Right lobe of liver (tissue), 4 donors: ENCODE data around the gene VGLL3.

Experiments
- POLR2A ChIP-seq: fragments of 450-650 bp; IDR thresholded peaks from one replicate; pipeline ENCODE4 v1.6.1; 2017; ENCODE audit warnings: antibody characterized with exemption, mild to moderate bottlenecking
- TF ChIP-seq, protein P1 (sequence below), 4 donors: fragments of 200-600 bp in 3 of 4; fragments of 450-650 bp in 1 of 4; IDR thresholded peaks; one replicate each; pipeline versions ENCODE4 v1.5.1 to v1.8.0; 2016 to 2022; ENCODE audit warnings: antibody characterized with exemption in 4 of 4, mild to moderate bottlenecking in 2 of 4
- donor health status: DM: no; HTN: no; CAD: no.
- donor health status: DM: no; HTN: no; CAD: no.
- donor health status: DM: no; HTN: yes; CAD: no.

DNA sequence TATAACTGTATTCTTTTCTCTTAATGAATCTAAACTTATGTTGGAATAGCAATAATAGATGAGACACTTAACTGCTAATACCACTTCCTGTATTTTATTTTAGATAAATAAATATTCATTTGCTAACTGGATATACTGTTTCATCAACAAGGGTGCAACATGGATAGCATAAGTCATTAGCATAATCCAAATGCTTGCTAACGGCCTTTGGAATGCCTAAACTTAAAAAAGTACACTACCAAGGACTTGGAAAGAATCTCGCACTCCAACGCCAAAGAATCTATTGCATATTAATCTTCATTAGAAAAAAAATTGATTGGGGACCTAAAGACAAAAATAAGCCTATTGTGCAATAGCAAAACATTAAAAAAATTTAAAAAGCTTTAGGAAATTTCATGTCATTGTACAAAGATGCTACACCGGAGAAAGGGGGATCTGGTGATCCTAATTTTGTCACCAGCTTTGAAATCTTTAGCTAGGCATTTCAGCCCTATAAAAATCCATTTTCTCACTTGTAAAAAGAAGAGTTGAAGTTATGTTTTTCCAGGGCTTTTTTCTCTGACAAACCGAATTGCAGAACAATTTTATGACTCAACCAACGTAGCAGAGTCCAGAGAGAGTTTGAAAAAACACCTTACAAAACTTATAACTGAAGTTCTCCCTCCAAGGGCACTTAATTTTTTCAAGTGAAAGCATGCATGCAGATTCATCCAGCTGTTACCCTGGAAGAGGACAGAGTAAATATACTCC, 4.1 kb downstream of the VGLL3 start:
- TF ChIP-seq, protein P1, sequence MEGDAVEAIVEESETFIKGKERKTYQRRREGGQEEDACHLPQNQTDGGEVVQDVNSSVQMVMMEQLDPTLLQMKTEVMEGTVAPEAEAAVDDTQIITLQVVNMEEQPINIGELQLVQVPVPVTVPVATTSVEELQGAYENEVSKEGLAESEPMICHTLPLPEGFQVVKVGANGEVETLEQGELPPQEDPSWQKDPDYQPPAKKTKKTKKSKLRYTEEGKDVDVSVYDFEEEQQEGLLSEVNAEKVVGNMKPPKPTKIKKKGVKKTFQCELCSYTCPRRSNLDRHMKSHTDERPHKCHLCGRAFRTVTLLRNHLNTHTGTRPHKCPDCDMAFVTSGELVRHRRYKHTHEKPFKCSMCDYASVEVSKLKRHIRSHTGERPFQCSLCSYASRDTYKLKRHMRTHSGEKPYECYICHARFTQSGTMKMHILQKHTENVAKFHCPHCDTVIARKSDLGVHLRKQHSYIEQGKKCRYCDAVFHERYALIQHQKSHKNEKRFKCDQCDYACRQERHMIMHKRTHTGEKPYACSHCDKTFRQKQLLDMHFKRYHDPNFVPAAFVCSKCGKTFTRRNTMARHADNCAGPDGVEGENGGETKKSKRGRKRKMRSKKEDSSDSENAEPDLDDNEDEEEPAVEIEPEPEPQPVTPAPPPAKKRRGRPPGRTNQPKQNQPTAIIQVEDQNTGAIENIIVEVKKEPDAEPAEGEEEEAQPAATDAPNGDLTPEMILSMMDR (IDR thresholded peaks at IDR 0.05) = no peak
- no peak for TF ChIP-seq POLR2A
